ENCODE measurements around the gene TCF25. TPM values are rescaled to one million over a fixed set of nuclear protein-coding genes. Genes with fewer than 3 reads are reported as not detected.

The TCF25 gene
- total and polyA plus RNA-seq, 4 experiments from 2014 or later = 86.4 to 308 (median 195) TPM

GRCh38 chr16:89859615-89860007 lies 13.8 kb upstream of the TCF25 start:
- Mint-ChIP-seq H3K4me1 (peaks cover 24 to 35% (median 29%) of the 10 kb centered on the region in 4 donors), H3K27ac (no peak overlapping the region), H3K4me3 (no peak overlapping the region), H3K27me3 (no peaks in the 10 kb centered on the region), H3K9me3 (no peaks in the 10 kb centered on the region), H3K36me3 (no peaks in the 10 kb centered on the region)
- H3K36me3 ChIP-seq (ENCODE audit: insufficient read depth, low read length) = no peaks in the 10 kb centered on the region
- intact Hi-C loops (cut with micrococcal nuclease) = loop anchor here (2.0 to 5.0 kb wide), 2 partner anchors 43 to 137 kb away; partner anchors contain the start of genes FANCA, VPS9D1 and ZNF276
- peaks cover 35% of the 10 kb centered on the region for H3K4me1 ChIP-seq (ENCODE audit: insufficient read depth, low read length)
- no peak overlapping the region for H3K27ac ChIP-seq (ENCODE audit: low read depth, low read length)
- no peak for DNase-seq
- no peak overlapping the region for H3K4me3 ChIP-seq (ENCODE audit: low read length in 2 of 2)
- H3K27me3 ChIP-seq (ENCODE audit: insufficient read depth, low read length) = no peaks in the 10 kb centered on the region
- no peaks in the 10 kb centered on the region for H3K9me3 ChIP-seq (ENCODE audit: control insufficient read depth in 1 of 2, low read length in 2 of 2)
- ChIA-PET CTCF (ENCODE audit: partially characterized antibody) (interaction anchor here (0.8 to 6.8 kb wide), 19 partner anchors 12 to 244 kb away, joined by 3 to 138 read pairs (median 7); partner anchors contain the start of genes SPATA2L and TCF25), POLR2A (ENCODE audit: partially characterized antibody) (interaction anchor here (1.1 to 6.5 kb wide), 4 partner anchors 14 to 159 kb away, joined by 3 to 117 read pairs (median 20); partner anchors contain the start of genes SPATA2L and TCF25)

- intact Hi-C loops (cut with micrococcal nuclease) = loop anchor here (1.0 to 5.0 kb wide), 4 partner anchors 44 to 161 kb away; partner anchors contain the start of genes FANCA, VPS9D1 and ZNF276
- no peak overlapping the region for H3K27ac ChIP-seq (ENCODE audit: low read depth, low read length)
- H3K27ac Mint-ChIP-seq = peak overlapping the region in 5 of 7 donors; percentile 44 to 85 (median 80)
- H3K4me3 ChIP-seq (ENCODE audit: low read length in 2 of 2) = no peak overlapping the region
- H3K4me1 ChIP-seq (ENCODE audit: insufficient read depth, low read length) = peaks cover 41% of the 10 kb centered on the region
- no peaks in the 10 kb centered on the region for H3K36me3 ChIP-seq (ENCODE audit: insufficient read depth, low read length)
- H3K4me1 Mint-ChIP-seq = peaks cover 27 to 42% (median 34%) of the 10 kb centered on the region in 4 donors
- ChIA-PET CTCF (ENCODE audit: partially characterized antibody) (interaction anchor here (0.6 to 6.8 kb wide), 25 partner anchors 11 to 246 kb away, joined by 3 to 138 read pairs (median 5); partner anchors contain the start of genes SPATA2L and TCF25), POLR2A (ENCODE audit: partially characterized antibody) (interaction anchor here (0.9 to 6.5 kb wide), 9 partner anchors 12 to 161 kb away, joined by 3 to 117 read pairs (median 6); partner anchors contain the start of genes SPATA2L and TCF25)
- H3K27me3 Mint-ChIP-seq = no peaks in the 10 kb centered on the region
- H3K9me3 Mint-ChIP-seq = no peaks in the 10 kb centered on the region
- peak; percentile 71 to 80 (median 74) for DNase-seq
- H3K27me3 ChIP-seq (ENCODE audit: insufficient read depth, low read length) = no peaks in the 10 kb centered on the region
- no peaks in the 10 kb centered on the region for H3K36me3 Mint-ChIP-seq
- peak overlapping the region in 2 of 8 donors; percentile 30 to 39 for H3K4me3 Mint-ChIP-seq
- no peaks in the 10 kb centered on the region for H3K9me3 ChIP-seq (ENCODE audit: control insufficient read depth in 1 of 2, low read length in 2 of 2)
Observed at GRCh38 chr16:89860747-89861304, 12.6 kb upstream of the TCF25 start.

- H3K4me1 ChIP-seq (ENCODE audit: insufficient read depth, low read length) = peaks cover 41% of the 10 kb centered on the region
- peak overlapping the region in 1 of 8 donors; percentile 32 for H3K4me3 Mint-ChIP-seq
- no peaks in the 10 kb centered on the region for H3K27me3 Mint-ChIP-seq
- H3K4me1 Mint-ChIP-seq = peaks cover 27 to 42% (median 34%) of the 10 kb centered on the region in 4 donors
- no peaks in the 10 kb centered on the region for H3K9me3 Mint-ChIP-seq
- no peak overlapping the region for H3K27ac ChIP-seq (ENCODE audit: low read depth, low read length)
- H3K27ac Mint-ChIP-seq = peak overlapping the region in 1 of 7 donors; percentile 42
- intact Hi-C loops (cut with micrococcal nuclease) = loop anchor here (1.0 to 5.0 kb wide), 4 partner anchors 45 to 161 kb away; partner anchors contain the start of genes FANCA, VPS9D1 and ZNF276
- H3K36me3 Mint-ChIP-seq = no peaks in the 10 kb centered on the region
- no peak for DNase-seq
- no peaks in the 10 kb centered on the region for H3K9me3 ChIP-seq (ENCODE audit: control insufficient read depth in 1 of 2, low read length in 2 of 2)
- no peak overlapping the region for H3K4me3 ChIP-seq (ENCODE audit: low read length in 2 of 2)
- no peaks in the 10 kb centered on the region for H3K27me3 ChIP-seq (ENCODE audit: insufficient read depth, low read length)
- POLR2A ChIA-PET (ENCODE audit: partially characterized antibody) = interaction anchor here (0.9 to 6.5 kb wide), 7 partner anchors 12 to 161 kb away, joined by 3 to 117 read pairs (median 13); partner anchors contain the start of genes SPATA2L and TCF25
- CTCF ChIA-PET (ENCODE audit: partially characterized antibody) = interaction anchor here (0.6 to 6.8 kb wide), 14 partner anchors 10 to 162 kb away, joined by 3 to 138 read pairs (median 6); partner anchors contain the start of genes SPATA2L and TCF25
- H3K36me3 ChIP-seq (ENCODE audit: insufficient read depth, low read length) = no peaks in the 10 kb centered on the region
Observed at GRCh38 chr16:89861648-89862047, 11.7 kb upstream of the TCF25 start.

GRCh38 chr16:89862732-89863131 lies 10.7 kb upstream of the TCF25 start:
- no peak for DNase-seq
- H3K27me3 ChIP-seq (ENCODE audit: insufficient read depth, low read length) = no peaks in the 10 kb centered on the region
- no peaks in the 10 kb centered on the region for H3K9me3 ChIP-seq (ENCODE audit: control insufficient read depth in 1 of 2, low read length in 2 of 2)
- intact Hi-C loops (cut with micrococcal nuclease) = loop anchor here (5.0 kb wide), 1 partner anchor 140 kb away; the partner anchor contains the start of genes VPS9D1 and ZNF276
- Mint-ChIP-seq H3K9me3 (no peaks in the 10 kb centered on the region), H3K4me3 (peak overlapping the region in 5 of 8 donors; percentile 36 to 81 (median 78)), H3K36me3 (no peaks in the 10 kb centered on the region), H3K27me3 (no peaks in the 10 kb centered on the region), H3K27ac (peak overlapping the region; percentile 87 to 95 (median 91)), H3K4me1 (peaks cover 27 to 42% (median 34%) of the 10 kb centered on the region in 4 donors)
- peak overlapping the region; percentile 53 for H3K27ac ChIP-seq (ENCODE audit: low read depth, low read length)
- H3K4me3 ChIP-seq (ENCODE audit: low read length in 2 of 2) = no peak overlapping the region
- H3K36me3 ChIP-seq (ENCODE audit: insufficient read depth, low read length) = no peaks in the 10 kb centered on the region
- ChIA-PET CTCF (ENCODE audit: partially characterized antibody) (interaction anchor here (0.8 to 6.8 kb wide), 5 partner anchors 9 to 247 kb away, joined by 3 to 138 read pairs (median 49); partner anchors contain the start of genes SPATA2L and TCF25), POLR2A (ENCODE audit: partially characterized antibody) (interaction anchor here (0.6 to 6.5 kb wide), 7 partner anchors 11 to 162 kb away, joined by 3 to 117 read pairs (median 5); partner anchors contain the start of genes FANCA, SPIRE2 and TCF25)
- peaks cover 41% of the 10 kb centered on the region for H3K4me1 ChIP-seq (ENCODE audit: insufficient read depth, low read length)

GRCh38 chr16:89863741-89864526 lies 9.5 kb upstream of the TCF25 start:
- Histone ChIP-seq H3K4me1 (ENCODE audit: insufficient read depth, low read length) (peaks cover 41% of the 10 kb centered on the region), H3K9me3 (ENCODE audit: control insufficient read depth in 1 of 2, low read length in 2 of 2) (peaks cover 0 to 3% of the 10 kb centered on the region in 2 donors), H3K36me3 (ENCODE audit: insufficient read depth, low read length) (no peaks in the 10 kb centered on the region), H3K27ac (ENCODE audit: low read depth, low read length) (peak overlapping the region; percentile 61), H3K4me3 (ENCODE audit: low read length in 2 of 2) (peak overlapping the region in 1 of 2 donors; percentile 45), H3K27me3 (ENCODE audit: insufficient read depth, low read length) (no peaks in the 10 kb centered on the region)
- no peaks in the 10 kb centered on the region for H3K27me3 Mint-ChIP-seq
- intact Hi-C loops (cut with micrococcal nuclease) = loop anchor here (1.0 to 5.0 kb wide), 2 partner anchors 9 to 142 kb away; partner anchors contain the start of genes TCF25, VPS9D1 and ZNF276
- peaks cover 27 to 42% (median 34%) of the 10 kb centered on the region in 4 donors for H3K4me1 Mint-ChIP-seq
- no peaks in the 10 kb centered on the region for H3K36me3 Mint-ChIP-seq
- DNase-seq = peak; percentile 44 to 58 (median 47)
- ChIA-PET CTCF (ENCODE audit: partially characterized antibody) (interaction anchor here (0.9 to 6.8 kb wide), 12 partner anchors 8 to 248 kb away, joined by 3 to 138 read pairs (median 4); partner anchors contain the start of genes FANCA, SPATA2L and TCF25), POLR2A (ENCODE audit: partially characterized antibody) (interaction anchor here (0.6 to 6.5 kb wide), 14 partner anchors 9 to 177 kb away, joined by 3 to 117 read pairs (median 4); partner anchors contain the start of genes CDK10, SPIRE2 and TCF25)
- peak overlapping the region; percentile 53 to 81 (median 74) for H3K4me3 Mint-ChIP-seq
- H3K9me3 Mint-ChIP-seq = peaks cover 0 to 3% (median 0%) of the 10 kb centered on the region in 8 donors
- peak overlapping the region; percentile 87 to 95 (median 91) for H3K27ac Mint-ChIP-seq

- POLR2A ChIA-PET (ENCODE audit: partially characterized antibody) = interaction anchor here (0.6 to 6.5 kb wide), 7 partner anchors 9 to 178 kb away, joined by 3 to 117 read pairs (median 11); partner anchors contain the start of genes CDK10 and TCF25
- no peak for DNase-seq
- peaks cover 0 to 3% of the 10 kb centered on the region in 2 donors for H3K9me3 ChIP-seq (ENCODE audit: control insufficient read depth in 1 of 2, low read length in 2 of 2)
- peaks cover 27 to 42% (median 34%) of the 10 kb centered on the region in 4 donors for H3K4me1 Mint-ChIP-seq
- H3K9me3 Mint-ChIP-seq = peaks cover 0 to 3% (median 0%) of the 10 kb centered on the region in 8 donors
- H3K36me3 ChIP-seq (ENCODE audit: insufficient read depth, low read length) = no peaks in the 10 kb centered on the region
- CTCF ChIA-PET (ENCODE audit: partially characterized antibody) = interaction anchor here (0.7 to 6.8 kb wide), 10 partner anchors 7 to 249 kb away, joined by 3 to 138 read pairs (median 4); partner anchors contain the start of genes FANCA, SPATA2L and TCF25
- H3K27me3 Mint-ChIP-seq = no peaks in the 10 kb centered on the region
- no peaks in the 10 kb centered on the region for H3K36me3 Mint-ChIP-seq
- H3K4me1 ChIP-seq (ENCODE audit: insufficient read depth, low read length) = peaks cover 41% of the 10 kb centered on the region
- H3K27ac ChIP-seq (ENCODE audit: low read depth, low read length) = peak overlapping the region; percentile 61
- H3K27me3 ChIP-seq (ENCODE audit: insufficient read depth, low read length) = no peaks in the 10 kb centered on the region
- H3K4me3 ChIP-seq (ENCODE audit: low read length in 2 of 2) = peak overlapping the region in 1 of 2 donors; percentile 45
- peak overlapping the region; percentile 1 to 81 (median 72) for H3K4me3 Mint-ChIP-seq
- H3K27ac Mint-ChIP-seq = peak overlapping the region; percentile 84 to 94 (median 90)
- intact Hi-C loops (cut with micrococcal nuclease) = loop anchor here (1.0 to 5.0 kb wide), 2 partner anchors 9 to 142 kb away; partner anchors contain the start of genes TCF25, VPS9D1 and ZNF276
Observed at GRCh38 chr16:89864527-89864820, 8.9 kb upstream of the TCF25 start.
